Keratinocyte (primary cell): Measurements from ENCODE around the gene DYNLRB2. TPM values are rescaled to one million over a fixed set of nuclear protein-coding genes. Genes with fewer than 3 reads are reported as not detected.

Source experiments
- DNase-seq: peaks from one replicate; pipeline ENCODE4 v3.0.0-alpha.2; 2011; ENCODE audit warnings: low read depth, missing footprints, low spot score
- FAIRE-seq: peaks from 2 replicates; lab custom pipeline; 2011; peaks lifted over from hg19 to GRCh38; lab: Jason Lieb, UNC
- H2AFZ ChIP-seq: 2 replicates; pipeline ENCODE4 v1.6.0; 2012; ENCODE audit warnings: low read length, control low read depth, inconsistent platforms; ENCODE audit not compliant: control insufficient read depth
- H3K27ac ChIP-seq: 2 replicates; pipeline ENCODE4 v1.5.1; 2011; ENCODE audit warnings: low read length; ENCODE audit not compliant: control insufficient read depth, insufficient read depth
- H3K27me3 ChIP-seq: 3 replicates; pipeline ENCODE4 v1.6.0; 2011; ENCODE audit warnings: low read length; ENCODE audit not compliant: control insufficient read depth, insufficient read depth; ENCODE audit errors: extremely low read depth
- H3K36me3 ChIP-seq, 2 experiments: 2 replicates in 1 of 2; 3 replicates in 1 of 2; pipeline ENCODE4 v1.5.1; 2011; ENCODE audit warnings: low read length in 2 of 2, mild to moderate bottlenecking in 1 of 2; ENCODE audit not compliant: control insufficient read depth in 2 of 2, insufficient read depth in 2 of 2; ENCODE audit errors: extremely low read depth in 1 of 2
- H3K4me1 ChIP-seq: 3 replicates; pipeline ENCODE4 v1.5.1; 2011; ENCODE audit warnings: low read length; ENCODE audit not compliant: control insufficient read depth, insufficient read depth; ENCODE audit errors: extremely low read depth
- H3K4me2 ChIP-seq: 3 replicates; pipeline ENCODE4 v1.6.0; 2011; ENCODE audit warnings: low read depth, low read length; ENCODE audit not compliant: control insufficient read depth, insufficient read depth; ENCODE audit errors: extremely low read depth
- H3K4me3 ChIP-seq, 3 experiments: fragments of 200-600 bp in 1 of 3; sonication (generic) in 1 of 3; 2 replicates in 2 of 3; 3 replicates in 1 of 3; pipeline ENCODE4 v1.5.1; 2011 to 2016; ENCODE audit warnings: low read length in 3 of 3, mild to moderate bottlenecking in 3 of 3, control low read depth in 2 of 3, inconsistent platforms in 1 of 3, low read depth in 1 of 3, mixed read lengths in 1 of 3, mixed run types in 1 of 3, moderate library complexity in 1 of 3; ENCODE audit not compliant: control insufficient read depth in 2 of 3, insufficient read depth in 2 of 3; ENCODE audit errors: extremely low read depth in 1 of 3
- H3K79me2 ChIP-seq: 2 replicates; pipeline ENCODE4 v1.6.0; 2012; ENCODE audit warnings: low read length; ENCODE audit not compliant: control insufficient read depth, insufficient read depth
- H3K9ac ChIP-seq: 3 replicates; pipeline ENCODE4 v1.6.0; 2011; ENCODE audit warnings: low read length; ENCODE audit not compliant: control insufficient read depth, insufficient read depth; ENCODE audit errors: extremely low read depth
- H3K9me1 ChIP-seq: 3 replicates; pipeline ENCODE4 v1.6.0; 2011; ENCODE audit warnings: low read length; ENCODE audit not compliant: control insufficient read depth, insufficient read depth; ENCODE audit errors: extremely low read depth
- H3K9me3 ChIP-seq: 2 replicates; pipeline ENCODE4 v1.5.1; 2012; ENCODE audit warnings: low read depth, low read length; ENCODE audit not compliant: control insufficient read depth
- H4K20me1 ChIP-seq: 3 replicates; pipeline ENCODE4 v1.6.0; 2011; ENCODE audit warnings: low read length; ENCODE audit not compliant: control insufficient read depth, insufficient read depth; ENCODE audit errors: extremely low read depth
- CTCF ChIP-seq, 3 experiments: IDR thresholded peaks in 1 of 3; conservative IDR thresholded peaks in 1 of 3; optimal IDR thresholded peaks in 1 of 3; 2 replicates in 2 of 3; 3 replicates in 1 of 3; pipeline versions ENCODE3 to v1.5.1; 2011; ENCODE audit warnings: low read length in 3 of 3, mild to moderate bottlenecking in 3 of 3, moderate library complexity in 2 of 3, control low read depth in 1 of 3, inconsistent platforms in 1 of 3; ENCODE audit not compliant: insufficient read depth in 2 of 3; ENCODE audit errors: extremely low read depth in 1 of 3
- EZH2 ChIP-seq: IDR thresholded peaks from one replicate; pipeline ENCODE4 v1.6.1; 2012; ENCODE audit warnings: inconsistent platforms, mild to moderate bottlenecking, low read length, moderate library complexity
- dilution Hi-C: fragments of 300-500 bp; cut with MboI; formaldehyde crosslinking; loops from one replicate; pipeline ENCODE4 v1.7.0; 2020; ENCODE audit warnings: low sequenced_read_pairs; ENCODE audit not compliant: extremely low pct_ligation_motif_present
- polyA plus RNA-seq, 5 experiments: library from polyadenylated mRNA; depleted of rRNA in 3 of 5; stranded (reverse) in 3 of 5; stranded (forward) in 1 of 5; unstranded in 1 of 5; fragments of >200 nt; gene quantifications; 1 replicate in 1 of 5; 2 replicates in 3 of 5; 3 replicates in 1 of 5; pipeline versions ENCODE4 v1.2.1 to v1.2.3, GENCODE V29; 2011 to 2012; ENCODE audit warnings: missing spikeins in 2 of 5, low read depth in 1 of 5, low replicate concordance in 1 of 5

DYNLRB2 gene
- polyA plus RNA-seq, 1 donor (not counting 4 experiments of a cell fraction or from before 2014, with no cell fraction given), result 0.51 TPM

GRCh38 chr16:80554033-80554432, 13.2 kb downstream of the DYNLRB2 start:
- no peaks in the 10 kb centered on the region for H3K36me3 ChIP-seq
- H3K4me3 ChIP-seq, result no peak overlapping the region
- FAIRE-seq (no peak), DNase-seq (no peak)
- peaks cover 17% of the 10 kb centered on the region for H3K4me1 ChIP-seq
- no peak for TF ChIP-seq CTCF (optimal IDR thresholded peaks at IDR 0.05 in 1 of 3, IDR thresholded peaks at IDR 0.05 in 1 of 3, conservative IDR thresholded peaks at IDR 0.05 in 1 of 3; ENCODE audit: extremely low read depth in 1 of 3, insufficient read depth in 2 of 3, low read length in 3 of 3)
- TF ChIP-seq EZH2, result no peak
- no peaks in the 10 kb centered on the region for H3K9me3 ChIP-seq
- H2AFZ ChIP-seq, result no peak overlapping the region
- no peaks in the 10 kb centered on the region for H4K20me1 ChIP-seq
- dilution Hi-C loops, result no loop called here
- H3K9me1 ChIP-seq, result no peaks in the 10 kb centered on the region
- no peaks in the 10 kb centered on the region for H3K79me2 ChIP-seq
- no peak overlapping the region for H3K4me2 ChIP-seq
- H3K9ac ChIP-seq, result no peak overlapping the region
- no peaks in the 10 kb centered on the region for H3K27me3 ChIP-seq
- no peak overlapping the region for H3K27ac ChIP-seq

DNA sequence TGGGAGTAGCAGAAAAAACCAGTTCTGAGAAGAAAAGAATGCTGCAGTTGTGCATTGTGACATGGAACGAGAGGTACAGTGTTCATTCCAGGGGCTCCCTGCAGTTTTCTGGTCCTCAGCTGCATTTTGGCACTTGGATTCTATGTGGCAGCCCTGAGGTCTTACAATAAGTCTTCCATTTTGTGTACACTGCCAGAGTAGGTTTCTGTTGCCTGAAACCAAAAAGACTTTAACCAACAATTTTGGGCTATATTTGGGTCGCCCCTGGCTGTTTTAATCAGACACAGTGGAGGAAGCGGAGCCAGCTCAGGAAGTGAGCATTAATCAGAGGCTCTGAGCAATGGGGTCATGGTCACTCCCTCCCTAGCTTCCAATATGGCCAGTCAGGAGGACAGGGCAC, 15.7 kb downstream of the DYNLRB2 start:
- TF ChIP-seq EZH2, result no peak
- Histone ChIP-seq H3K9me3 (no peaks in the 10 kb centered on the region), H3K9ac (no peak overlapping the region), H3K4me1 (peaks cover 22% of the 10 kb centered on the region), H3K79me2 (no peaks in the 10 kb centered on the region), H3K36me3 (no peaks in the 10 kb centered on the region), H3K27me3 (no peaks in the 10 kb centered on the region), H4K20me1 (no peaks in the 10 kb centered on the region), H3K4me2 (no peak overlapping the region), H3K9me1 (no peaks in the 10 kb centered on the region), H3K27ac (no peak overlapping the region), H2AFZ (no peak overlapping the region), H3K4me3 (no peak overlapping the region)
- FAIRE-seq (no peak), DNase-seq (no peak)
- dilution Hi-C loops, result no loop called here

DNA sequence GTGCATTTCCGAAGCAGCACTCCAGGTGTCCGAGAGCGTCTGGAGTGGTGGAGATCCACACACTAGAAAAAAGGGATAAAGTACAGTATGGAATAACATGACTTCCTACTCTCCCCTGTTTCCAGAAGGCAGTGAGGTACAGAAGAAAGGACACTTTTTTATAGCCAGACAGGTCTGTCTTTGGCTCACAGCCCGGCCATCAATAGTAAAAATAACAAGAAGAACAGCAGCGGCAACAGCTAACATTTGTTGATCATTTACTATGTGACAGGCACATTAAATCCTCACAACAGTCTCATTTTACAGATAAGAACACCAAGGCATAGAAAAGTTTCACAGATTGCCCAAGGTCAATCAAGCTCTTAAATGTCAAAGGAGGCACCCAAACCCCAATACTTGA, 16.2 kb downstream of the DYNLRB2 start:
- no peak for FAIRE-seq
- H3K4me2 ChIP-seq, result no peak overlapping the region

More for the DNA sequence above, 16.2 kb downstream of the DYNLRB2 start:
- dilution Hi-C loops, result no loop called here
- no peak overlapping the region for H2AFZ ChIP-seq
- no peaks in the 10 kb centered on the region for H3K9me1 ChIP-seq
- H3K79me2 ChIP-seq, result no peaks in the 10 kb centered on the region
- no peaks in the 10 kb centered on the region for H3K27me3 ChIP-seq
- TF ChIP-seq CTCF (optimal IDR thresholded peaks at IDR 0.05 in 1 of 3, IDR thresholded peaks at IDR 0.05 in 1 of 3, conservative IDR thresholded peaks at IDR 0.05 in 1 of 3; ENCODE audit: extremely low read depth in 1 of 3, insufficient read depth in 2 of 3, low read length in 3 of 3), result no peak
- H3K9ac ChIP-seq, result no peak overlapping the region
- no peaks in the 10 kb centered on the region for H3K9me3 ChIP-seq
- H3K4me1 ChIP-seq, result peaks cover 18% of the 10 kb centered on the region
- no peak for DNase-seq
- H3K4me3 ChIP-seq, result no peak overlapping the region
- H4K20me1 ChIP-seq, result no peaks in the 10 kb centered on the region
- no peak overlapping the region for H3K27ac ChIP-seq
- no peaks in the 10 kb centered on the region for H3K36me3 ChIP-seq
